Measurements from ENCODE around the gene LIG3.

DNA sequence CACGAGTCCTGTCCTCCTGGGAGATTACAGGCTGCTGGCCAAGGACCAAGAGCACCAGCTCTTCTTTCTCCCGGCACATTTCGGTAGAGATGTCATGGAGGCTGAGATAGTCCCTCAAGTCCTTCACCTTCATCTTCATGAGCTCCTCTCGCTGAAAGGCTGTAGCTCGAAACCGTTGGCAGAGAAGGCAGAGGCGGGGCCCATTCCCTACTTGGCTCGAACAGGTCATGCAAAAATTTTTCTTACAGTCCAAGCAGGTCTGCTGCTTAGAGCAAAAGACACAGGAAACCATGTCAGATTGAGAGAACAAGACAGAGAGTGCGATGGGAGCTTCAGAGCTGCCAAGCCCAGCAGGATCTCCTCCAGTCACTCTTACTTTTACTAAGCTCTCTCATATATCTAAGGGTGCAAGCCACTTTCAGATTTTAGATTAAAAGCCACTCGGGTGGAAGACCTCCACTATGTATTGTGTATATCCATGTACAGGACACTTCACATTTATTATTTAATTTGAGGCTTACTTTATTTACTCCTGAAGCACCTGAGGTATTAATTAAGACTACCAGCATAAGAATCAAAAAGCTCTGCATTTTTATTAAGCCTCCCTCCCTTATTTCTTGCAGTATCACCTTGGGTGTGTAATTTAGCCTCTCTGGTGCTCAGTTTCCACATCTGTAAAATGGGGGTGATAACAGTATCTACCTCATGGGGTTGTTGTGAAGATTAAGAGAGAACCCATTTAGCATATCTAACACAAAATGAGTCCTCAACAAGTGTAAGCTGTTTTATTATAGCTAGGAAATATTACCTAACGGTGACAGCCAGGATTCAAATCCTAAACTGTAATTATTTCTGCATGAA lies 41.4 kb downstream of the LIG3 start:
- TF ChIP-seq, protein P1, sequence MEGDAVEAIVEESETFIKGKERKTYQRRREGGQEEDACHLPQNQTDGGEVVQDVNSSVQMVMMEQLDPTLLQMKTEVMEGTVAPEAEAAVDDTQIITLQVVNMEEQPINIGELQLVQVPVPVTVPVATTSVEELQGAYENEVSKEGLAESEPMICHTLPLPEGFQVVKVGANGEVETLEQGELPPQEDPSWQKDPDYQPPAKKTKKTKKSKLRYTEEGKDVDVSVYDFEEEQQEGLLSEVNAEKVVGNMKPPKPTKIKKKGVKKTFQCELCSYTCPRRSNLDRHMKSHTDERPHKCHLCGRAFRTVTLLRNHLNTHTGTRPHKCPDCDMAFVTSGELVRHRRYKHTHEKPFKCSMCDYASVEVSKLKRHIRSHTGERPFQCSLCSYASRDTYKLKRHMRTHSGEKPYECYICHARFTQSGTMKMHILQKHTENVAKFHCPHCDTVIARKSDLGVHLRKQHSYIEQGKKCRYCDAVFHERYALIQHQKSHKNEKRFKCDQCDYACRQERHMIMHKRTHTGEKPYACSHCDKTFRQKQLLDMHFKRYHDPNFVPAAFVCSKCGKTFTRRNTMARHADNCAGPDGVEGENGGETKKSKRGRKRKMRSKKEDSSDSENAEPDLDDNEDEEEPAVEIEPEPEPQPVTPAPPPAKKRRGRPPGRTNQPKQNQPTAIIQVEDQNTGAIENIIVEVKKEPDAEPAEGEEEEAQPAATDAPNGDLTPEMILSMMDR (IDR thresholded peaks at IDR 0.05): no peak
- TF ChIP-seq POLR2A (IDR thresholded peaks at IDR 0.05) (no peak), POLR2AphosphoS5 (IDR thresholded peaks at IDR 0.05) (no peak), EP300 (IDR thresholded peaks at IDR 0.05) (no peak)
